Adipocyte (in vitro differentiated cells): Measurements from ENCODE around the gene VPS52.
"Not testable (repeated sequence)": the region's sequence is repeated elsewhere in the genome, so short reads cannot be mapped to it uniquely, and the experiment has no call there.

Source experiments
- DNase-seq: peaks from one replicate; pipeline ENCODE4 v3.0.0-alpha.2; 2015; ENCODE audit warnings: low read depth
- H3K27me3 ChIP-seq: replicated peaks from 2 replicates; pipeline ENCODE4 v1.7.0; 2013; ENCODE audit warnings: mild to moderate bottlenecking, low read length, moderate library complexity; ENCODE audit not compliant: control insufficient read depth, insufficient read depth
- H3K36me3 ChIP-seq: 2 replicates; pipeline ENCODE4 v1.7.0; 2013; ENCODE audit warnings: low read length, mild to moderate bottlenecking, moderate library complexity; ENCODE audit not compliant: control insufficient read depth, insufficient read depth, severe bottlenecking
- H3K4me1 ChIP-seq: 2 replicates; pipeline ENCODE4 v1.7.0; 2013; ENCODE audit warnings: mild to moderate bottlenecking, low read length, moderate library complexity; ENCODE audit not compliant: control insufficient read depth, insufficient read depth
- H3K4me3 ChIP-seq: 2 replicates; pipeline ENCODE4 v1.7.0; 2013; ENCODE audit warnings: mild to moderate bottlenecking, low read length, moderate library complexity
- H3K9ac ChIP-seq: 2 replicates; pipeline ENCODE4 v1.7.0; 2013; ENCODE audit warnings: mild to moderate bottlenecking, low read length, moderate library complexity
- H3K9me3 ChIP-seq: 2 replicates; pipeline ENCODE4 v1.7.0; 2013; ENCODE audit warnings: mild to moderate bottlenecking, low read length, moderate library complexity; ENCODE audit not compliant: control insufficient read depth

VPS52 gene

DNA sequence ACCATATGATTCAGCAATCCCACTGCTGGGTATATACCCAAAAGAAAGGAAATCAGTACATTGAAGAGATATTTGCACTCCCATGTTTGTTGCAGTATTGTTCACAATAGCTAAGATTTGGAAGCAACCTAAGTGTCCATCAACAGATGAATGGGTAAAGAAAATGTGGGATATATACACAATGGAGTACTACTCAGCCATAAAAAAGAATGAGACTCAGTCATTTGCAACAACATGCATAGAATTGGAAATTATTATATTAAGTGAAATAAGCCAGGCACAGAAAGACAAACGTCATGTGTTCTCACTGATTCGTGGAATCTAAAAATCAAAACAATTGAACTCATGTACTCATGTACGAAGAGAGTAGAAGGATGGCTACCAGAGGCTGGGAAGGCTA lies 9.2 kb downstream of the VPS52 start:
- H3K9me3 ChIP-seq, H3K27me3 ChIP-seq, DNase-seq, H3K4me1 ChIP-seq, H3K9ac ChIP-seq, H3K4me3 ChIP-seq: not testable (repeated sequence)
- peaks cover 75% of the 10 kb centered on the region for H3K36me3 ChIP-seq

- Histone ChIP-seq H3K9ac (no peak overlapping the region), H3K9me3 (no peaks in the 10 kb centered on the region), H3K27me3 (no peaks in the 10 kb centered on the region), H3K4me1 (peaks cover 7% of the 10 kb centered on the region), H3K36me3 (peaks cover 53% of the 10 kb centered on the region), H3K4me3 (no peak overlapping the region)
- no peak for DNase-seq
Measured at GRCh38 chr6:33259032-33259431, 12.6 kb downstream of the VPS52 start.

- no peak overlapping the region for H3K9ac ChIP-seq
- no peak overlapping the region for H3K4me3 ChIP-seq
- DNase-seq: no peak
- H3K9me3 ChIP-seq: no peaks in the 10 kb centered on the region
- H3K4me1 ChIP-seq: peaks cover 33% of the 10 kb centered on the region
- peaks cover 30% of the 10 kb centered on the region for H3K36me3 ChIP-seq
- H3K27me3 ChIP-seq: no peaks in the 10 kb centered on the region
Measured at GRCh38 chr6:33254591-33254990, 17.1 kb downstream of the VPS52 start.

GRCh38 chr6:33252759-33253158 lies 18.9 kb downstream of the VPS52 start:
- peak; percentile 39 for DNase-seq
- Histone ChIP-seq H3K4me3 (no peak overlapping the region), H3K27me3 (no peaks in the 10 kb centered on the region), H3K9ac (no peak overlapping the region), H3K4me1 (peaks cover 43% of the 10 kb centered on the region), H3K36me3 (peaks cover 19% of the 10 kb centered on the region), H3K9me3 (no peaks in the 10 kb centered on the region)

DNA sequence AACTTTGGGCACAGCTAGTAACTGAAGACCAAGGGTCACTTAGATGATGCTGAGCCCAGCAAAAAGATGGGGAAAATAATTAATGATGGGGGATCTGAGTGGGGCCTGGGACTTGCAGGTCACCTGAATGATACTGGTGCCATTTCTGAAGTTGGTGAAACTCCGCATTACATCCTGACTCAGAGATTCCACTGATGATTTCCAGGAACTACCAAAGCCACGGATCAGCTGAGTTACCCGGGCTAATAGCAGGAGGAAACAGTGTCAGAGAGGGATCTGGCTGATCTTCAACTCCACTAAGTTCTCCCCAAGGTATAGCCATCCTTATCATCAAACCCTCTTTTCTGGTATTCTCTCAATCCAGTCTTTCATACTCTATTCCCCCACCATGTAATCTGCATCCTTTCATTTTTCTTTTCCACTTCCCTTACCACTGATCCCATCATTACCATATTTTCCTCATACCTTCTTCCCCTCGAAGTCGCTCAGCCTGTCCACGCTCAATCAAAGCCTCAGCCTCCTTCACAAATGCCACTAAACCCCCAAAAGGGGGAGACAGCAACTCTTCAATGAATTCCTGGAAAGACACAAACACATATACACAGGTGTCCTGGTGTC lies 20.2 kb downstream of the VPS52 start:
- H3K4me1 ChIP-seq: peaks cover 46% of the 10 kb centered on the region
- peaks cover 15% of the 10 kb centered on the region for H3K36me3 ChIP-seq

DNA sequence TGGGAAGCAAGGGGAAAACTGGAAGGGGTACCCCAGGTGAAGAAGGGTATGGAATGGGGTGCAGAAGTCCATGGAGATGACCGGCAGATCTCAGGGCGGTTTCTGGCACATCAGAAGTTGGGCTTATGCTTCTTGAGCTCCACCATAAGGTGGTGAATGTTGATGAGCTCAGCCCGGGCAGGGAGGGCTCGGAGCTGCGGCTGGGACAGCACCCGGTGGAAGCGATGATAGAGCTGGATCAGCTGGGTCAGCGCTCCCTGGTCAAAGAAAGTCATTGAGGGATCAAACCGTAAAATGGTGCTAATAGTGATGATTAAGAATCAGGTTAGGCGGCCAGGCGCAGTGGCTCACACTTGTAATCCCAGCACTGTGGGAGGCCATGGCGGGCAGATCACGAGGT lies 20.9 kb downstream of the VPS52 start:
- H3K4me3 ChIP-seq: peak overlapping the region; percentile 90
- no peaks in the 10 kb centered on the region for H3K27me3 ChIP-seq
- peaks cover 46% of the 10 kb centered on the region for H3K4me1 ChIP-seq
- no peak for DNase-seq
- H3K36me3 ChIP-seq: peaks cover 15% of the 10 kb centered on the region
- no peaks in the 10 kb centered on the region for H3K9me3 ChIP-seq
- peak overlapping the region; percentile 98 for H3K9ac ChIP-seq

More for the DNA sequence above, 20.2 kb downstream of the VPS52 start:
- Histone ChIP-seq H3K4me3 (no peak overlapping the region), H3K9me3 (no peaks in the 10 kb centered on the region), H3K27me3 (no peaks in the 10 kb centered on the region), H3K9ac (no peak overlapping the region)
- no peak for DNase-seq

DNA sequence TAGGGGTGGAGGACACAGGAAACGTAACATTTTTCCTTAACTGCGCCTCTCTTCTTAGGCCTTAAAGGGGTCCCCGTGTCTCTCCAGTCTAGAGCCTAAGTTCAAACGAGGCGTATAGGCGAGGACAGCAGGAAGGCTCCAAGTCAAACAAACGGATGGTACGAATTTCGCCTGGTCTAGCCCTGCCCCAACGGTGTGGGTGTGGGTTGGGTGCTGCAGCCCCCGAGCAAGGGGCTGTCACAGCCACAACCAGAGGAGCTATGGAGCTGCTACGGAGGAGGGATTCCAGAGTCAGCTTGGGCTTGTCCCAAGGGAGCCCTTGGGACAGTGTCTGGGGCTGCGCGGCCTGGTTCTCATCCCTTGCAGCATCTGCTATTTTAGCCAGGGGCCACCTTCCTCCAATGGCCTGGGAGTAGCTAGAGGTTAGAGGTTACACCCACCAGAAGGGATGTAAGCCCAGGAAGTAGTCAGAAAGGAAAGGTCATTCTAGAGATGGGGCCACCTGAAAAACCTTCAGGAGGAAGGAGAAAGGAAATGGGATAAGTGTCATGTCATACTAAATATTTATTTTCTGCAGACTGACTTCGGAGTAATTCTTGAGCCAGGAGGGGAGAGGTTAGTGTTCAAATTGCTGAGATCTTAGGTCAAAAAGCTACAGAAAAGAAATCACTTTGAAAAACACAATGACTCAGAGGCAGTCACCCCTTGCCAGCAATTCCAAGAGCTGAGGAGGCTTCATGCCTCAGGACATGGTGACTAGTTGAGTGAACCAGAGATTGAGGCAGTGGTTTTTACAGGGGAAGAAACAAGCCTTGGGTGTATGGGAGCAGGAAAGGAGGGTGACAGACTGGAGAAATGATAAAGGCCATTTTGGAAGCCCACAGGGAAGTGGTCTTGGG lies 21.7 kb downstream of the VPS52 start:
- Histone ChIP-seq H3K4me1 (peaks cover 46% of the 10 kb centered on the region), H3K9ac (peak overlapping the region; percentile 98), H3K4me3 (peak overlapping the region; percentile 90), H3K9me3 (no peaks in the 10 kb centered on the region), H3K36me3 (peaks cover 11% of the 10 kb centered on the region), H3K27me3 (no peaks in the 10 kb centered on the region)
- DNase-seq: peak; percentile 80

- H3K4me1 ChIP-seq: peaks cover 46% of the 10 kb centered on the region
- peak overlapping the region; percentile 98 for H3K9ac ChIP-seq
- H3K27me3 ChIP-seq: no peaks in the 10 kb centered on the region
- H3K9me3 ChIP-seq: no peaks in the 10 kb centered on the region
- H3K4me3 ChIP-seq: peak overlapping the region; percentile 90
- DNase-seq: peak; percentile 99
- H3K36me3 ChIP-seq: peaks cover 8% of the 10 kb centered on the region
Measured at GRCh38 chr6:33248932-33249731, 22.5 kb downstream of the VPS52 start.

DNA sequence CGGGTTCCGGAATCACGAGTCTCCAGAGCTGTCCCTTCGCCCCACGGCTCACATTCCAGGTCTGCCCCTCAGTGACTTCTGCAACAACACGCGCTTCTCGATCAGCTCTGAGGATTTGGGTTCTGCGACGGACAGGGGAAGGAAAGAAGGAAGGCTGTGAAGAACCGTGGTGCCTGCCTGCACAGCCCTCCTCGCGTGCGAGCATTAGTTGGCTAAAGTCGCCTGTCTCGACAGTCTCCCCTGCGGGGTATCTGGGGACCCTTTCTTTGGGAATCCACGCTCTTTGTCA lies 23.1 kb downstream of the VPS52 start:
- Histone ChIP-seq H3K9me3 (no peaks in the 10 kb centered on the region), H3K36me3 (peaks cover 8% of the 10 kb centered on the region), H3K4me1 (peaks cover 46% of the 10 kb centered on the region), H3K9ac (peak overlapping the region; percentile 89), H3K4me3 (peak overlapping the region; percentile 90), H3K27me3 (no peaks in the 10 kb centered on the region)
- DNase-seq: peak; percentile 70

DNA sequence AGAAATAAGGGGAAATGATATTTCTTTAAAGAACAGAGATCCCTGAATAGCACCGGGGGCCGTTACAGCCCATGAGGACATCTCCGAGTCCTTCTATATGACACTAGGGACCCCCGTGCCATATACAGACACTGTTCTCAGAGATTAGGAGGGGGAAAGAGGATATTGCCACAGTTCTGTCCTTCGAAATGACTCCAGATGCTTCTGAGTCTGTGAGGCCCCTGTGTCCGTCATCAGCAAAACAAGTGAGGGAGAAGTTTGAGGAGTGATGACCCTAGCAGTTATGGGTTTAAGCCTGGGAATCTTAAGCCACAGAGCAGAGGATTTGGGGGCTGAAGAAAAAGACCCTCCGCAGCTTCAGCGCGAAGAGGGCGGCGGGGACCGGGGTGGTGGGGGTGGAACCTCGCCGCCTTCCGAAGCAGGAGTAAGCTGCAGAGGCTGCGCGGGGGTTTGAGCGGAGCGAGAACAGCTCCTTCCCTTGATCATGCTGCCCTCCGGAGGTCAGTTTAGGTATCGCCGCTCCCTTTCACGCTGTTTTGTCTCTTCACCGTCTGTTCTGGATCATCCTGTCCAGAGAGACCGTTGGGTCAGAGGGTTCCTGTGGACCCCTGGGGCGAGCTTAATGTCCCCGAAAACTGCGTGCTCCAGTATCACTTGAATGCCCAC lies 23.6 kb downstream of the VPS52 start:
- peak; percentile 96 for DNase-seq
- Histone ChIP-seq H3K27me3 (no peaks in the 10 kb centered on the region), H3K9me3 (no peaks in the 10 kb centered on the region), H3K4me1 (peaks cover 45% of the 10 kb centered on the region), H3K9ac (peak overlapping the region; percentile 89), H3K4me3 (peak overlapping the region; percentile 90), H3K36me3 (peaks cover 8% of the 10 kb centered on the region)

DNA sequence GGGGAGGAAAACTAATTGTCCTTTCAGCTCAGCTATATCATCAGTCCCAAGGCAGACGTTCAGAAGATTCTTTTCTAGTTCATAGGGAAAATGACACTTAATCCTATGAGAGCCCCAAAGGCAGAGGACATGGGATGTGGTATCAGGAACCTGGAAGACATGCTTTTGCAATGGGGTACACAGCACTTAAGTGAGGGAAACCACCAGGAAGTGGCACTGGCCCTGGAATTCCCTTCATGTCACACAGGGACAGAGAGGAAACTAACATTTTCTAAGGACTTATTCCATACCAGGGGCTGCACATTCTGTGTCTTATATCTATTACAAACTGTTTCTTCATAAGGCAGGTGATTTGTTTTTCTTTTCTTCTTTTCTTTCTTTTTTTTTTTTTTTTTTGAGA lies 28.2 kb downstream of the VPS52 start:
- H3K4me1 ChIP-seq: peaks cover 8% of the 10 kb centered on the region
- H3K9me3 ChIP-seq: no peaks in the 10 kb centered on the region
- no peaks in the 10 kb centered on the region for H3K36me3 ChIP-seq
- H3K9ac ChIP-seq: no peak overlapping the region
- peaks cover 16% of the 10 kb centered on the region for H3K27me3 ChIP-seq
- no peak for DNase-seq
- H3K4me3 ChIP-seq: no peak overlapping the region
